IMR-90 (cell line): ENCODE measurements around the gene TRIM47. TPM values are rescaled to one million over a fixed set of nuclear protein-coding genes. Genes with fewer than 3 reads are reported as not detected.
A peak's percentile ranks its signal among the peaks of the same experiment; 100 is the strongest.

ENCODE experiments used
- ATAC-seq: fragments of 200-7000 bp; cut with Tn5 transposase; 2 replicates; pipeline ENCODE4 v1.9.1; 2020; ENCODE audit warnings: low read depth, mild to moderate bottlenecking, moderate library complexity
- BruUV-seq: library from RNA; stranded (reverse); fragments of 400-500 nt; replicated peaks from 2 replicates; lab custom pipeline; 2021; lab: Mats Ljungman, UMichigan
- CTCF ChIA-PET: fragments of 300-600 bp; formaldehyde crosslinking; extraction: SDS; loops from one replicate; lab custom pipeline; 2021; ENCODE audit warnings: antibody characterized with exemption; lab: Yijun Ruan, JAX
- POLR2A ChIA-PET: fragments of 300-600 bp; sonication (Branson Sonifier 250); formaldehyde crosslinking; loops from one replicate; lab custom pipeline; 2022; ENCODE audit warnings: antibody characterized with exemption; ENCODE audit not compliant: unreplicated experiment; lab: Charles Lee
- DNase-seq: peaks from one replicate; pipeline ENCODE4 v3.0.0; 2013
- H2AFZ ChIP-seq: replicated peaks from 2 replicates; pipeline ENCODE3; 2013; ENCODE audit warnings: low read length, mild to moderate bottlenecking; ENCODE audit not compliant: poor library complexity
- H2AK5ac ChIP-seq: 2 replicates; pipeline ENCODE4 v1.6.1; 2013; ENCODE audit warnings: low read depth, low read length, inconsistent platforms
- H2AK9ac ChIP-seq: replicated peaks from 2 replicates; pipeline ENCODE3; 2013; ENCODE audit warnings: mild to moderate bottlenecking, low read depth, low read length, moderate library complexity; ENCODE audit not compliant: poor library complexity
- H2BK120ac ChIP-seq: 2 replicates; pipeline ENCODE4 v1.6.1; 2013; ENCODE audit warnings: low read depth, low read length, inconsistent platforms
- H2BK15ac ChIP-seq: 3 replicates; pipeline ENCODE4 v1.6.1; 2013; ENCODE audit warnings: low read depth, low read length, inconsistent platforms
- H2BK20ac ChIP-seq: 2 replicates; pipeline ENCODE4 v1.6.1; 2013; ENCODE audit warnings: low read depth, mild to moderate bottlenecking, inconsistent platforms, low read length, moderate library complexity
- H2BK5ac ChIP-seq: 2 replicates; pipeline ENCODE4 v1.6.1; 2013; ENCODE audit warnings: mild to moderate bottlenecking, low read depth, low read length, inconsistent platforms; ENCODE audit not compliant: poor library complexity, severe bottlenecking
- H3K14ac ChIP-seq: replicated peaks from 2 replicates; pipeline ENCODE4 v1.6.1; 2013; ENCODE audit warnings: low read depth, low read length, inconsistent platforms
- H3K18ac ChIP-seq: 2 replicates; pipeline ENCODE4 v1.6.1; 2013; ENCODE audit warnings: low read depth, low read length, control low read depth
- H3K23ac ChIP-seq: 2 replicates; pipeline ENCODE4 v1.6.1; 2013; ENCODE audit warnings: low read depth, low read length, inconsistent platforms
- H3K27ac ChIP-seq: 2 replicates; pipeline ENCODE4 v1.5.1; 2013; ENCODE audit warnings: mild to moderate bottlenecking, control low read depth, low read length; ENCODE audit not compliant: insufficient read depth
- H3K27me3 ChIP-seq: 2 replicates; pipeline ENCODE4 v1.6.1; 2013; ENCODE audit warnings: low read length; ENCODE audit not compliant: control insufficient read depth, insufficient read depth
- H3K36me3 ChIP-seq: 2 replicates; pipeline ENCODE4 v1.6.1; 2013; ENCODE audit warnings: low read length, mixed read lengths; ENCODE audit not compliant: control insufficient read depth, insufficient read depth
- H3K4ac ChIP-seq: 2 replicates; pipeline ENCODE4 v1.6.1; 2013; ENCODE audit warnings: low read depth, low read length, inconsistent platforms
- H3K4me1 ChIP-seq: 2 replicates; pipeline ENCODE4 v1.6.1; 2013; ENCODE audit warnings: low read length, mixed read lengths; ENCODE audit not compliant: control insufficient read depth, insufficient read depth
- H3K4me2 ChIP-seq: 2 replicates; pipeline ENCODE4 v1.6.1; 2013; ENCODE audit warnings: low read depth, mild to moderate bottlenecking, control low read depth, low read length, moderate library complexity
- H3K4me3 ChIP-seq: 2 replicates; pipeline ENCODE4 v1.5.1; 2013; ENCODE audit warnings: low read depth, mild to moderate bottlenecking, control low read depth, low read length, moderate library complexity; ENCODE audit not compliant: insufficient read depth
- H3K56ac ChIP-seq: 2 replicates; pipeline ENCODE4 v1.6.1; 2013; ENCODE audit warnings: low read length, inconsistent platforms; ENCODE audit not compliant: insufficient read depth; ENCODE audit errors: extremely low read depth
- H3K79me1 ChIP-seq, 2 experiments: 2 replicates each; pipeline ENCODE4 v1.6.1; 2013; ENCODE audit warnings: low read length in 2 of 2, inconsistent platforms in 1 of 2, low read depth in 1 of 2
- H3K9ac ChIP-seq: 2 replicates; pipeline ENCODE4 v1.6.1; 2013; ENCODE audit warnings: low read depth, low read length, control low read depth
- H3K9me1 ChIP-seq: 2 replicates; pipeline ENCODE4 v1.6.1; 2013; ENCODE audit warnings: low read length, inconsistent platforms; ENCODE audit not compliant: insufficient read depth
- H3K9me3 ChIP-seq: 2 replicates; pipeline ENCODE4 v1.6.1; 2013; ENCODE audit warnings: low read length; ENCODE audit not compliant: control insufficient read depth, insufficient read depth
- H4K20me1 ChIP-seq: 2 replicates; pipeline ENCODE4 v1.6.1; 2013; ENCODE audit warnings: low read length, inconsistent platforms; ENCODE audit not compliant: insufficient read depth
- H4K5ac ChIP-seq: 2 replicates; pipeline ENCODE4 v1.6.1; 2013; ENCODE audit warnings: mild to moderate bottlenecking, low read depth, low read length, control low read depth
- H4K8ac ChIP-seq, 2 experiments: 2 replicates each; pipeline ENCODE4 v1.6.1; 2013; ENCODE audit warnings: low read depth in 2 of 2, low read length in 2 of 2, control low read depth in 1 of 2, inconsistent platforms in 1 of 2
- H4K91ac ChIP-seq: 2 replicates; pipeline ENCODE4 v1.6.1; 2013; ENCODE audit warnings: low read depth, low read length, inconsistent platforms; ENCODE audit not compliant: insufficient read depth
- BHLHE40 ChIP-seq: fragments of 150-350 bp; IDR thresholded peaks from 2 replicates; pipeline ENCODE4 v1.6.1; 2016; ENCODE audit warnings: mild to moderate bottlenecking, low read depth, low read length
- MAFK ChIP-seq: IDR thresholded peaks from 2 replicates; pipeline ENCODE4 v1.6.1; 2012; ENCODE audit warnings: low read depth, low read length, improper control_type of control experiment
- MXI1 ChIP-seq: IDR thresholded peaks from 2 replicates; pipeline ENCODE4 v1.6.1; 2012; ENCODE audit warnings: low read depth, mild to moderate bottlenecking, low read length, moderate library complexity, borderline replicate concordance
- NFE2L2 ChIP-seq: fragments of 150-350 bp; IDR thresholded peaks from 2 replicates; pipeline ENCODE4 v1.6.1; 2016; ENCODE audit warnings: low read depth, mild to moderate bottlenecking, low read length
- RCOR1 ChIP-seq: IDR thresholded peaks from 2 replicates; pipeline ENCODE4 v1.6.1; 2012; ENCODE audit warnings: mild to moderate bottlenecking, low read length, improper control_type of control experiment; ENCODE audit not compliant: insufficient replicate concordance
- WGBS, 2 experiments: methylation state at CpG; one replicate each; pipeline versions ENCODE4 v1.1.5 to v1.1.7; 2013; ENCODE audit warnings: missing lambda C conversion rate in 2 of 2; ENCODE audit not compliant: insufficient read length in 1 of 2; ENCODE audit errors: extremely low coverage in 2 of 2; 5-methylcytosine and 5-hydroxymethylcytosine counted together
- dilution Hi-C: fragments of 300-500 bp; cut with HindIII; formaldehyde crosslinking; loops from one replicate; pipeline ENCODE4 v1.14.3; 2018; ENCODE audit warnings: low sequenced_read_pairs; ENCODE audit not compliant: unreplicated experiment
- in situ Hi-C: fragments of 300-500 bp; cut with MboI; formaldehyde crosslinking; loops from 3 replicates; pipeline ENCODE4 v1.14.3; 2019; ENCODE audit warnings: low sequenced_read_pairs, inconsistent platforms, mixed read lengths
- intact Hi-C: fragments of 100-400 bp; cut with micrococcal nuclease; formaldehyde crosslinking; loops from 2 replicates; pipeline ENCODE4 v1.10.0; 2022
- polyA plus RNA-seq, 3 experiments: library from polyadenylated mRNA; depleted of rRNA; stranded (reverse); fragments of >200 nt; gene quantifications; 2 replicates each; pipeline ENCODE4 v1.2.3, GENCODE V29; 2012; ENCODE audit warnings: low replicate concordance in 1 of 3
- total RNA-seq: library from RNA; depleted of rRNA; stranded (reverse); fragments of >200 nt; gene quantifications from 2 replicates; pipeline ENCODE4 v1.2.3, GENCODE V29; 2012
- TF ChIP-seq, protein P1 (sequence below): conservative IDR thresholded peaks from 2 replicates; pipeline ENCODE4 v1.5.1; 2012; ENCODE audit warnings: mild to moderate bottlenecking, low read depth, low read length, improper control_type of control experiment
- TF ChIP-seq, protein P2 (sequence below): fragments of 150-350 bp; IDR thresholded peaks from 2 replicates; pipeline ENCODE4 v1.6.1; 2017; ENCODE audit warnings: mild to moderate bottlenecking, antibody characterized with exemption, low read length, low read depth

TRIM47 gene
- total and polyA plus RNA-seq, 2 of the 4 experiments (the other 2 are of a cell fraction), result 1.4 to 7.5 TPM

DNA sequence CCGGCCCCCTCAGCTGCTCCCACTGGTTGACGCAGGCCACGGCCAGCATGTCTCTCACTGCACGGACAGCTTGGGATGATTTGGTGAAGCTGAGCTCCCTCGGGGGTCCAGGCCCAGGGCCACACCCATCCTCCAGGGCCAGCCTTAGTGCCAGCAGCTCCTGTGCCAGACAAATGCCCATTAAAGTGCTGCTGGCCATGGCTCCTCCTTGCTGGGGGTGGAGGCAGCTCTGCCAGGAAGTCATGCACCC lies 2.5 kb downstream of the TRIM47 start:
- in situ Hi-C loops (no loop called here), dilution Hi-C loops (no loop called here), intact Hi-C loops (loop anchor here (10.0 kb wide), 1 partner anchor 91 kb away; the partner anchor contains the start of gene UNK)
- no peak overlapping the region for H3K4me3 ChIP-seq
- TF ChIP-seq, protein P1, sequence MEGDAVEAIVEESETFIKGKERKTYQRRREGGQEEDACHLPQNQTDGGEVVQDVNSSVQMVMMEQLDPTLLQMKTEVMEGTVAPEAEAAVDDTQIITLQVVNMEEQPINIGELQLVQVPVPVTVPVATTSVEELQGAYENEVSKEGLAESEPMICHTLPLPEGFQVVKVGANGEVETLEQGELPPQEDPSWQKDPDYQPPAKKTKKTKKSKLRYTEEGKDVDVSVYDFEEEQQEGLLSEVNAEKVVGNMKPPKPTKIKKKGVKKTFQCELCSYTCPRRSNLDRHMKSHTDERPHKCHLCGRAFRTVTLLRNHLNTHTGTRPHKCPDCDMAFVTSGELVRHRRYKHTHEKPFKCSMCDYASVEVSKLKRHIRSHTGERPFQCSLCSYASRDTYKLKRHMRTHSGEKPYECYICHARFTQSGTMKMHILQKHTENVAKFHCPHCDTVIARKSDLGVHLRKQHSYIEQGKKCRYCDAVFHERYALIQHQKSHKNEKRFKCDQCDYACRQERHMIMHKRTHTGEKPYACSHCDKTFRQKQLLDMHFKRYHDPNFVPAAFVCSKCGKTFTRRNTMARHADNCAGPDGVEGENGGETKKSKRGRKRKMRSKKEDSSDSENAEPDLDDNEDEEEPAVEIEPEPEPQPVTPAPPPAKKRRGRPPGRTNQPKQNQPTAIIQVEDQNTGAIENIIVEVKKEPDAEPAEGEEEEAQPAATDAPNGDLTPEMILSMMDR, result no peak
- TF ChIP-seq BHLHE40, result no peak
- TF ChIP-seq MAFK, result no peak
- TF ChIP-seq, protein P2, sequence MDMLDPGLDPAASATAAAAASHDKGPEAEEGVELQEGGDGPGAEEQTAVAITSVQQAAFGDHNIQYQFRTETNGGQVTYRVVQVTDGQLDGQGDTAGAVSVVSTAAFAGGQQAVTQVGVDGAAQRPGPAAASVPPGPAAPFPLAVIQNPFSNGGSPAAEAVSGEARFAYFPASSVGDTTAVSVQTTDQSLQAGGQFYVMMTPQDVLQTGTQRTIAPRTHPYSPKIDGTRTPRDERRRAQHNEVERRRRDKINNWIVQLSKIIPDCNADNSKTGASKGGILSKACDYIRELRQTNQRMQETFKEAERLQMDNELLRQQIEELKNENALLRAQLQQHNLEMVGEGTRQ, result no peak
- TF ChIP-seq NFE2L2, result no peak
- no peak for TF ChIP-seq MXI1
- no peak for TF ChIP-seq RCOR1
- no peak overlapping the region for H2AFZ ChIP-seq
- H3K36me3 ChIP-seq, result peaks cover 6% of the 10 kb centered on the region; the same call in 1 of the 2 replicates
- no peak overlapping the region for H2BK120ac ChIP-seq
- no peak overlapping the region for H3K23ac ChIP-seq
- no peak overlapping the region for H3K56ac ChIP-seq
- no peak overlapping the region for H3K4ac ChIP-seq
- H3K14ac ChIP-seq, result no peak overlapping the region
- H3K9me3 ChIP-seq, result no peaks in the 10 kb centered on the region
- no peak overlapping the region for H4K5ac ChIP-seq
- no peak overlapping the region; the same call in 1 of the 2 replicates for H3K4me2 ChIP-seq
- BruUV-seq, result no TSS peak
- ChIA-PET POLR2A (interaction anchor here (0.6 kb wide), 1 partner anchor 18 kb away, joined by 4 read pairs; no protein-coding TSS in a partner anchor), CTCF (interaction anchor here (1.5 kb wide), 1 partner anchor 20 kb away, joined by 9 read pairs; the partner anchor contains the start of gene WBP2)
- no peak overlapping the region for H2BK20ac ChIP-seq
- H3K79me1 ChIP-seq, result peaks cover 0 to 32% of the 10 kb centered on the region in 2 experiments; a peak in 3 of 4 replicates
- H4K91ac ChIP-seq, result no peak overlapping the region
- H2AK5ac ChIP-seq, result peak overlapping the region; percentile 98; the same call in 1 of the 2 replicates
- H3K27ac ChIP-seq, result no peak overlapping the region
- no CpG with 5 or more reads among the region's 5 CpGs for WGBS, 2 experiments
- H2BK5ac ChIP-seq, result no peak overlapping the region
- ATAC-seq (no peak), DNase-seq (no peak)
- peaks cover 10% of the 10 kb centered on the region; the same call in 1 of the 2 replicates for H4K20me1 ChIP-seq
- no peak overlapping the region; a peak in 1 of 4 replicates for H4K8ac ChIP-seq
- H3K9me1 ChIP-seq, result peaks cover 3% of the 10 kb centered on the region
- H3K27me3 ChIP-seq, result peaks cover 3% of the 10 kb centered on the region
- peaks cover 26% of the 10 kb centered on the region for H3K4me1 ChIP-seq
- H2BK15ac ChIP-seq, result no peak overlapping the region
- H2AK9ac ChIP-seq, result no peak overlapping the region
- no peak overlapping the region for H3K9ac ChIP-seq
- H3K18ac ChIP-seq, result no peak overlapping the region
